Measurements from ENCODE around the gene PIRT. TPM values are rescaled to one million over a fixed set of nuclear protein-coding genes. Genes with fewer than 3 reads are reported as not detected.

The PIRT gene
- total RNA-seq, 1 donor = not detected

GRCh38 chr17:10787306-10788045 is 50.4 kb downstream of the PIRT start:
- no peaks in the 10 kb centered on the region for H3K27me3 ChIP-seq (ENCODE audit: insufficient read depth, low read length)
- H2AFZ ChIP-seq (ENCODE audit: low read length) = no peak overlapping the region
- no peaks in the 10 kb centered on the region for H3K9me3 ChIP-seq (ENCODE audit: low read depth, low read length)
- DNase-seq (ENCODE audit: insufficient read length, low spot score, missing footprints) = no peak
- no peaks in the 10 kb centered on the region for H3K79me2 ChIP-seq (ENCODE audit: insufficient read depth, low read length)
- H3K4me2 ChIP-seq (ENCODE audit: insufficient read depth, low read length) = no peak overlapping the region
- no peak for TF ChIP-seq CTCF (IDR thresholded peaks at IDR 0.05; ENCODE audit: extremely low read depth, low read depth, low read length)
- no peaks in the 10 kb centered on the region for H3K36me3 ChIP-seq (ENCODE audit: insufficient read depth, low read length)
- no peaks in the 10 kb centered on the region for H3K4me1 ChIP-seq (ENCODE audit: insufficient read depth, low read length)
- no peak overlapping the region for H3K27ac ChIP-seq (ENCODE audit: low read depth, low read length)
- no peaks in the 10 kb centered on the region for H4K20me1 ChIP-seq (ENCODE audit: insufficient read depth, low read length)
- H3K4me3 ChIP-seq (ENCODE audit: insufficient read depth, low read length) = no peak overlapping the region

DNA sequence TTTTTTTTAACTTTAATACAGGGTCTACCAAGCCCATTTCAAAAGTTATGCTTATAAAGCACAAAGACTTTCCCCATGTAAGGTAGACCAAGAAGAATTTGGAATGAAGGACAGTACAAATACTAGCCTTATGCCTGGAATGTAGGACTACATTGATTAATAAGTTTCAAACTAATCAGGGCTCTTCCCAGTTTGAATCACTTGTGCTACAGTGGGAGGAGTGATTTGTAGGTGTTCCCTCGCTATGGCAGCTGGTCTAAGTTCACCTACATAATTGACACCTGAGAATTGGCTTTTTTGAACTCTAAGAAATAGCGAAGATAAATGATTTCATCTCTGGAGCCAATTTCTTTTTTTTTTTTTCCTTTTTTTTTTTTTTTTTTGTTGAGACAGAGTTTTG is 52.6 kb downstream of the PIRT start:
- no peak for DNase-seq (ENCODE audit: insufficient read length, low spot score, missing footprints)
- Histone ChIP-seq H3K4me1 (ENCODE audit: insufficient read depth, low read length) (no peaks in the 10 kb centered on the region), H3K4me2 (ENCODE audit: insufficient read depth, low read length) (no peak overlapping the region), H3K79me2 (ENCODE audit: insufficient read depth, low read length) (no peaks in the 10 kb centered on the region), H3K9me3 (ENCODE audit: low read depth, low read length) (no peaks in the 10 kb centered on the region), H3K36me3 (ENCODE audit: insufficient read depth, low read length) (no peaks in the 10 kb centered on the region), H3K27ac (ENCODE audit: low read depth, low read length) (no peak overlapping the region), H4K20me1 (ENCODE audit: insufficient read depth, low read length) (no peaks in the 10 kb centered on the region), H3K4me3 (ENCODE audit: insufficient read depth, low read length) (no peak overlapping the region), H3K27me3 (ENCODE audit: insufficient read depth, low read length) (no peaks in the 10 kb centered on the region), H2AFZ (ENCODE audit: low read length) (no peak overlapping the region)
- TF ChIP-seq CTCF (IDR thresholded peaks at IDR 0.05; ENCODE audit: extremely low read depth, low read depth, low read length) = no peak

DNA sequence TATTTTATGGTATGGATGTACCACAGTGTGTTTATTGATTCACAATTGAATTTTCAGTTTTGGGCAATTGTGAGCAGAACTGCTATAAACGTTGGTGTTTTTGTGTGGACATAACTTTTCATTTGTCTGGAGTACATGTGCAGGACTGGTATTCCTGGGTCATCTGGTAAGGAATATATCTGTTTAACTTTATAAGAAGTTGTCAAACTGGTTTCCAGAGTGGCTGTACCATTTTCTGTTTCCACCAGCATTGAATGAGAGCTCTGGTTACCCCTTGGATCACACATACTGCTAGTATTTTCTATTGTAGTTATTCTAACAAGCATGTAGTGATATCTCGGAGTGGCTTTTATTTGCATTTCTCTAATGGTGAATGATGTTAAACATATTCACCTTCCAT is 58.3 kb downstream of the PIRT start:
- no peak for DNase-seq (ENCODE audit: insufficient read length, low spot score, missing footprints)
- H3K36me3 ChIP-seq (ENCODE audit: insufficient read depth, low read length) = no peaks in the 10 kb centered on the region
- H4K20me1 ChIP-seq (ENCODE audit: insufficient read depth, low read length) = no peaks in the 10 kb centered on the region
- H3K27ac ChIP-seq (ENCODE audit: low read depth, low read length) = no peak overlapping the region
- H2AFZ ChIP-seq (ENCODE audit: low read length) = no peak overlapping the region
- H3K27me3 ChIP-seq (ENCODE audit: insufficient read depth, low read length) = no peaks in the 10 kb centered on the region
- no peaks in the 10 kb centered on the region for H3K79me2 ChIP-seq (ENCODE audit: insufficient read depth, low read length)
- H3K4me2 ChIP-seq (ENCODE audit: insufficient read depth, low read length) = no peak overlapping the region
- TF ChIP-seq CTCF (IDR thresholded peaks at IDR 0.05; ENCODE audit: extremely low read depth, low read depth, low read length) = no peak
- no peaks in the 10 kb centered on the region for H3K9me3 ChIP-seq (ENCODE audit: low read depth, low read length)
- H3K4me1 ChIP-seq (ENCODE audit: insufficient read depth, low read length) = no peaks in the 10 kb centered on the region
- H3K4me3 ChIP-seq (ENCODE audit: insufficient read depth, low read length) = no peak overlapping the region

GRCh38 chr17:10777890-10778289 is 60.0 kb downstream of the PIRT start:
- TF ChIP-seq CTCF (IDR thresholded peaks at IDR 0.05; ENCODE audit: extremely low read depth, low read depth, low read length) = no peak
- no peaks in the 10 kb centered on the region for H3K4me1 ChIP-seq (ENCODE audit: insufficient read depth, low read length)
- H3K9me3 ChIP-seq (ENCODE audit: low read depth, low read length) = no peaks in the 10 kb centered on the region
- H3K79me2 ChIP-seq (ENCODE audit: insufficient read depth, low read length) = no peaks in the 10 kb centered on the region
- H4K20me1 ChIP-seq (ENCODE audit: insufficient read depth, low read length) = no peaks in the 10 kb centered on the region
- no peak overlapping the region for H3K4me2 ChIP-seq (ENCODE audit: insufficient read depth, low read length)
- no peaks in the 10 kb centered on the region for H3K36me3 ChIP-seq (ENCODE audit: insufficient read depth, low read length)
- H3K27me3 ChIP-seq (ENCODE audit: insufficient read depth, low read length) = no peaks in the 10 kb centered on the region
- no peak overlapping the region for H3K27ac ChIP-seq (ENCODE audit: low read depth, low read length)
- no peak overlapping the region for H3K4me3 ChIP-seq (ENCODE audit: insufficient read depth, low read length)
- DNase-seq (ENCODE audit: insufficient read length, low spot score, missing footprints) = no peak
- no peak overlapping the region for H2AFZ ChIP-seq (ENCODE audit: low read length)

Data from osteoblast (primary cell).